HG02970 (cell line): Measurements from ENCODE around the gene ANKS1B.
A peak's percentile ranks its signal among the peaks of the same experiment; 100 is the strongest.
"Not testable (repeated sequence)": the region's sequence is repeated elsewhere in the genome, so short reads cannot be mapped to it uniquely, and the experiment has no call there.

ENCODE experiments used
- ATAC-seq: cut with Tn5 transposase; IDR thresholded peaks from one replicate; pipeline ENCODE4 v1.9.1; 2021; ENCODE audit warnings: mild to moderate bottlenecking, moderate library complexity, moderate number of reproducible peaks; ENCODE audit not compliant: unreplicated experiment, low FRiP score

Gene ANKS1B

DNA sequence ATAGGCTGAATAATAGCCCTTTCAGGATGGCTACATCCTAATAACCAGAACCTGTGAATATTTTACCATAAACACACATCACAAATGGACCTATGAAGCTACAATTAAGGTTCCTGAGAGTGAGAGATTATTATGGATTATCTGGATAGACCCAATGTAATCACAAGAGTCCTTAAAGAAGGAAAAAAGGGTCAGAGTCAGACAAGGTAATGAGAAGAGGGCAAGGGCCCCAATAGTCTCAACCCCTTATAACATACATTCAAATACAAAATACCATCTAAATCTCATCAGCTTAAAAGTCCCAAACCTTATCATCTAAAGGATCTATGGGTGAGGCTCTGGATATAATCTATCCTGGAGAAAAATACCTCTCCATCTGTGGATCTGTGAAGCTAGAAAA lies 272.5 kb downstream of the ANKS1B start:
- no peak for ATAC-seq

DNA sequence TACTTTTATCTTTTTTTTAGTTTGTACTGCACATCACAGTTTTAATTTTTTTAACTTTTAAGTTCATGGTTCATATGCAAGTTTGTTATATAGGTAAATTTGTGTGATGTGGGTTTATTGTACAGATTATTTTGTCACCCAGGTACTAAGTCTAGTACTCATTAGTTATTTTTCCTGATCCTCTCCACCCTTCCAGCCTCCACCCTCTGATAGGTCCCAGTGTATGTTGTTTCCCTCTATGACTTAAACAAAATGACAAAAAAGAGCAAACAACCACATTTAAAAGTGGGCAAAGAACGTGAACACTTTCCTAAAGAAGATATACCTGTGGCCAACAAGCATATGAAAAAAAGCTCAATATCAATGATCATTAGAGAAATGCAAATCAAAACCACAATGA lies 273.5 kb downstream of the ANKS1B start:
- ATAC-seq, result no peak

DNA sequence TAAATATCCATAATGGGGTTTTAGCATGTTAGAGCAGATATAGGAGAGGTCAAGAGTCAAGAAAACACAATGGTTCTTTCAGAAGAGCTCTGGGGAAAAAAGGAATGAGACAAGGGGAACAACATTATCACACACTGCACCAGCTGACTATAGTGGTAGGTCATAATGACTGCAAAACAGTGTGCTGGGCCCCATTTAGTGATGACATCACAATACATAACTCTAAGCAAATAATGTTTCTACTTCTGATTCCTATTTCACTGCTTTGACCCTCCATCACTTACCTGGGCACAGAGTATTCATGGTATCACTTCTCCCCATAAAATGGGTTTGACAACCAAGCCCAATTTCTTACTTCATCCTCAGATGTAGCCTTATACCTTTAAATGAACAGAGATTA lies 275.1 kb downstream of the ANKS1B start:
- ATAC-seq, result no peak

DNA sequence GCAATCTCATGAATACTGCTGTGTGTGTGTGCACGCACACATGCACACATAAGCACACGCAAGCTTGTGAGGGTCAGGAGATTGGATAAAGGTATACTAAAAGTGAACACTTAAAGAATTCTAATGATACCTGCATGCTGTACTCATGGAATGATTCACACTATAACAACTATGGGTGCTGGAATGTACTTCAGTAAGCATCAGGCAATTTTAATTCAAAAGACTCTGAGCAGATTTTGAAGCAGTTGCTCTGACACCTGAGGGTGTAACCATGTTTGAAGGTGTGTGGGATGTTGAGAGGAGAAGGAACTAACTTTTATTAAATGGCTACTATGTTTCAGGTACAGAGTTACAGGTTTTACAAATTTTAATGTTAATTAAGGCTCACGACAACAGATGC lies 275.6 kb downstream of the ANKS1B start:
- ATAC-seq, result no peak

DNA sequence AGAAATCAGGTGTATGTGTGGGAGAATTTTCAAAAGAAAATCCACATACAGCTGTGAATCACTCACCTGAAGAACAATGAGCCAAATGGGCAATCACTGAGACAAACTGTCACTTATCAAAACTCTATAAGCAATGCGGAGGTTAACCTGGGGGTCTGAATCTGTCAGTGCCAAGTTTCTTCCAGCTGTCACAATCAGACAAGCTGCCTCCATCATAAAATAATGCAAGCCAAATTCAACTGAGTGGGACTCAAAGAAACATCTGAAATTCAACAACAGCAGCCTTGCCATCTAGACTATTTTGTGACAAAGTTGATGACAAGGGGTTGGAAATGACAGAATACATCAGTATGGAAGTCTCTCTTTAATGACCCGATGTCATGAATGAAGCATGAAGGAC lies 276.9 kb downstream of the ANKS1B start:
- no peak for ATAC-seq

DNA sequence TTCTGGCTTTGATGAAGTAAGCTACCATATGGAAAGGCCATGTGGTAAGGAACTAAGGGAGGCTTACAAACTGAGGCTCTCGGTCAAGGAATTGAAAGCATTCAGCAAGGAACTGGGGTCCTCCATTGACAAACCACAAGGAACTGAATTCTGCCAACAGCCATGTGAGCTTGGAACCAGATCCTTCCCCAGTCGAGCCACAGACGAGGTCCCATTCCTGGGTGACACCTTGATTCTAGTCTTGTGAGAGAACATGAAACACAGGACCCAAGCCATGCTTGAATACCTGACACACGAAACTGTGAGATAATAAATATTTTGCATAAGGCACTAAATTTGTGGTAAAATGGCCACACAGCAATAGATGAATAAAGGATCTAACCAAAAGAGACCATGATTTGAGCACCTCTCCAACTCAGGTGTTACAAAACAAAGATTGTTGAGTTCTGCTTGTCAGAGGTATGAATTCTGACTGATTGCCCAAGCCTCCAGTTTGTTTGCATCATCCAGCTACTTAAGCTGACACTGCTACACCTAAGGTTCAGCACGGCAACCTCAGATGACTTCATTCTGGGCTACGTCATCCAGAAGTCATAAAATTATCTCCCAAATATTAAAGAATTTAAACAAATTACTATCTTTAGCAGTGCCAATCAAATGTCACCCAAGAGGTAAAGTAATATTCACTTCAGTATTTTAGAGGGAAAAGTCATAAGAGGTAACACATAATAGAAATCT lies 277.8 kb downstream of the ANKS1B start:
- no peak for ATAC-seq

DNA sequence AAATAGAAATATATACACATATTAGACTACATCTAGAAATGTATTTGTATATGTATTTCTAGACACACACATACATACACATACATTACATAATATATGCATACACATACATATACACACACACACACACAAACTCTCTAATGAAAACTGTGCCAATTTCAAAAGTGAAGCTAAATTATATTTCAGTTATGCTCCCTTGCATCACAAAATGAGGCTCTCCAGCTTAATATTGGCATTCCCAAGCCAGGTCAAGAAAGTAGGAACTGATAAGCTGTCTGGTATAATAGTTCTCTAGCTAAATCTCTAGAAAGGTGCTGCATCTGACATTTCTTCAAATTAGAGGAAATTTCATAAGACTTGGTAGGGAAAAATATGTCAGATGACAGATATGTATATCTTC lies 280.3 kb downstream of the ANKS1B start:
- ATAC-seq, result no peak

DNA sequence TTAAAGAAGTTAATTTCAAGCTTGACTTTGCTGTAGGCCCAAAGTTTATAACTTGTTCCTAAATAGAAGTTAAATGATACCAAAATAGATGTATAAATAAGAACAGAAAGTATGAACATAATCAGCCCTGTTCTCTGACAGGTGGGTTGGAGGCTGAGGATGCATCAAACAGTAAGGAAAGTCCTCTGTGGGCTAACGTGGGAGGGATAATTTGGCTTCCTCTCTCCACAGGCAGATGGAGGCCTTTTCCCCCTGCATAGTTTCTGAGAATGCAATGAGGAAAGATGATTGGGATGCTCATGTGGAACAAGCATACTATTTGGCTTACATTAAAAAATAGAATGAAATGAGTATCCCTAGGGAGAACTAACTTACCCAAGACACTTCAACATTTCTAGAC lies 280.7 kb downstream of the ANKS1B start:
- no peak for ATAC-seq

DNA sequence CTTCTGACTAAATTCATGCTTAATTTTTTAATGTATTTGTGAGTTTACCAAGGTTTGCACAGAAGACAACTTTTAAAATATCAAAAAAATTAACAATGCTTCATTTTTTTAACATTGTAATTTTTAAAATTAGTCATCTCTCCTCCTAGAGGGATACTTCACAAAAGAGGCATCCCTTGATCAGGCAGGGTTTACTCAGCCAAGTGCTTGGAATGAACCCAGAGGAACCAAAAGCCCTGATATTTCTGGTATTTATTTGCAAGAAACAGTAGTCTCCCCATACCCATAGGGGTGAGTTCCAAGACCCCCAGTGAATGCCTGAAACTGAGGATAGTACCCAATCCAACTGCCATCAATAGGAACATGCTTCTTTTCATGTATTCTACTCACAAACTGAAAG lies 284.7 kb downstream of the ANKS1B start:
- no peak for ATAC-seq

DNA sequence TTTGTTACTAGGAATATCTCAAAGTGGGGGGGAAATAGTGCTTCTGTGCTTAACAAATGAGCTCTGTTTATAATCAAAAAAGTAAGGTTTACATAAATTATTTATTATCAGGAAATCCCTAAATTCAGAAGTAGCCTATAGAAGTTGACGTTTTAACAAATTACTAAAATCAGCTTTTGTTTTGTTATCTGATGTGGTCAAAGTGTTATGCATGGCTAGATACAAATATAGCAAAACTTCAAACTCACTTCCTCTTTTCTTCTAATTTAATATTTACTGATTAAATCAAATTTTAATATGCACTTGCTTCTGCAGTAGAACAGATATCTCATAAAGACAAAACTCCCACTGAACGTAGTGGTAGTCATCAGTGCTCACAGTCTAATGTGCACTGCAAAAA lies 289.7 kb downstream of the ANKS1B start:
- ATAC-seq, result no peak

DNA sequence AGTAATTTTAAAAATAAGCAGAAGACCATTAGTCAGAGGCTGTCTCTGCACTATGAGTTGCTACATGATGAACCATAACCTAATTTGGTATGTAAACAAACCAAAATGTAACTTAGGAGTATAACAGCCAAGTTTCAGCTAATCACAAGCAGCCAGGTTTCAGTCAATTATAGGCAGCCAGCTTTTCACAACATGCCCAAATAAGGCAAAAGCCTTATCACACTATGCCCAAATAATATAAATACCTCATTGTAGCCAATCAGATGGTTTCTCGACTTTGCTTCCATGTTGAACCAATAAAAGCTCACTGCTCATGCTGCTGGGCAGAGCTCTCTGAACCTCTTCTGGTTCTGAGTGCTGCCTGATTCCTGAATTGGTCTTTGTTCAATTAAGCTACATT lies 298.6 kb downstream of the ANKS1B start:
- no peak for ATAC-seq

DNA sequence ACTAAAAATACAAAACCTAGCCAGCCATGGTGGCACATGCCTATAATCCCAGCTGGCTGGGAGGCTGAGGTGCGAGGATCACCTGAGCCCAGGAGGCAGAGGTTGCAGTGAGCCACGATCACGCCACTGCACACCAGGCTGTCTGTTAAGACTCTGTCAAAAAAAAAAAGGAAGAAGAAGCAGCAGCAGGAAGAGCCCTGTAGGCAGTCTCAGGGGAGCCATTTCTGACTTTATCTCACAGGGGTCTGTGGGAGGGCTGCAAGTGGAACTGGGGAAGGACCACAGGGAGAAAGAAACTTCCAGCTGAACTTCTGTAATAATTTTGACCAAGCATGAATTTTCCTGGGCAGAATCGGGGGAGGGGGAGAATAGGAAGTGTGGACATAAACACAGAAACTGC lies 304.5 kb downstream of the ANKS1B start:
- no peak for ATAC-seq

DNA sequence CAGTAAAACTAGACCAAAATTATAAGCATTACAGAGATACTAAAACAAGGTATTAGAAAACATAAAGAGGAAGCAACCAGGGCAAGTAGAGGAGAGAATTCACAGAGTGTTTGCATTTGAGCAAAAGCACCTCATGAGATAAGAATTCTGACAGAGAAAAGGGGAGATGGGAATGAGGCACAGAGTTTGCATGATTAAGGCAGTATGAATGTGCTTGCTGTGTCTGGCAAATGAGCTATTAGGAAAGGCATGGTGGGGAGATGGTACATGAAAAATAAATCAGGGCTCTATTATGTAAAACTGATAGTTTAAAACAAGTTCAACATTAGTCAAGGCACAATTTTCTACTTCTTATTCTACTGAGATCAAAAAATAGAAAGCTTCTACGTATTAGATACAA lies 314.1 kb downstream of the ANKS1B start:
- ATAC-seq, result no peak

DNA sequence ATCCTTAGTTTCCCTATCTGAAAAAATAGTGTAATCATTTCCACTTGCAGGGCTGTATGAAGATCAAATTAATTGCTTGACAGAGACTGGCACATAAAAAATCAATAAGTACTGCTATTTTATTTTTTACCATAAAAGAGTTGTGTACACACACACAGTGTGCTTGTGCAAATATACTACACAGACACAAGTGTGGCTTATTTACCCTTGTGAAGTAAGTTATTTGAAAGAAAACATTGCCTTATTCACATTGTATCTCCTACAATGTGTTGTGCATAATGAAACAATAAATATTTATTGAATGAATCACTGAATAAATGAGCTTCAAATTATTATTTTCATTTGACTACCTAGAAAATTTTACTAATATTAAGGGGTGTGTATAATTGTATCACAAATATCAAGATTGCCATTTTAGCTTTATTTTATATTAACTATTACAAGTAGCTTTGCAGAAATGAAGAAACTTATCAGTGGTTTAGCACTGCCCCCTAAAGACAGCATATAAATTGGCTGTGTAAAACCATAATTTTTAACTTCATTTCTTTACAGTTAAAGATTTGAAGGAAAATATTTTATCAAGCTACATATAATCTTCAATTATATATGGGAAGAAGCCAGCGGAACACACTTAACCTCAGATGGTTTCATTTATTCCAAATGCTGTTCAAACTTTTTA lies 325.9 kb downstream of the ANKS1B start:
- ATAC-seq, result no peak

DNA sequence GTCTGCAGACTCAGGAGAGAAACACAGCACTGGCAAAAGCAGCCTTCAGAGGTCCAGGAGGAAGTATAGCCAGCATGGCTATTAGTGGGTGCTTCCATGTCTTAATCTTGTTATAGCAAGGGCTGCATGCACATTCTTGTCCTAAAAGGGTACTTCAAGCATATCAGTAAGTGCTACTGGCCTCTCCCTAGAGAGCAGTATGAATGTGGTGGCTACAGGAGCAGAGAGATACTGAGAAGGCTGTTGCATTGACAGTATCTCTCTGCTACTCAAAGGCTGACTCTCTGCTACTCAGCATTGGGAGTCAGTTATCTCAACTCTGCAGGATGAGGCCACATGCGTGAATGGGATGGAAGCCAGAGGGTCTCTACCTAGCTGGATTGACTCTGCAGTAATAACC lies 335.2 kb downstream of the ANKS1B start:
- no peak for ATAC-seq

DNA sequence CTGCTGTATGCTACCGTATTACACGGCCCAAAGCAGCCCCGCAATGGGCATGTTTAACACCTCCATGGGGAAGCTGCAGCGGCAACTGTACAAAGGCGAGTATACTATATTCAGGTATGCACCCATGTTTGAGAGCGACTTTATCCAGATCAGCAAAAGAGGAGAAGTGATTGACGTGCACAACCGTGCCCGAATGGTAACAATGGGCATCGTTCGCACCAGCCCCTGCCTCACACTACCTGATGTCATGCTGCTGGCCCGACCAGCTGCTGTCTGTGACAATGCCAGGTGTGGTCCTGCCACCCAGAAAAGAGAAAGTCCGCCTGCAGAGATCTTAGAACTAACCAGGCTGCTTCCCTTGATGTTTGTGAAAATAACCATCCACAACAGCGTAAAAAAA lies 336.6 kb downstream of the ANKS1B start:
- no peak for ATAC-seq

DNA sequence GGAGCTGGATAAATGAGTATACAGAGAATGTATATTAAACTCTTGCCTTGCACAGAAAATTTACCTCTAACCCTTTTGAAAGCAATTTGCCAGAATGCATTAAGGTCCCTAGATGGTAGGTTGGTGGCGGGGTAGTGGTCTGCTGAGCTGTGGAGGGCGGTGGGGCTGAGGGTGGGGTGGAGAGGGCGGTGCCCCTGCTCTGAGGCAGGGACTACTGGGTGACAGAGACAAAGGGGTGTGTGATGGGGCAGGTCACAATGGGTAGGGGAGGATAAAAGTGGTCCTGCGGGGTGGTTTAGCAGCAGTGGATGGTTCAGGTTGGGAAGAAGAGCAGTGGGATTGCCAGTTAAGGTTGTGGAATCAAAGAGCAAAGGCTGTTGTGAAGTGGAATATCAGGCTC lies 337.3 kb downstream of the ANKS1B start, which contains the start of gene GARIN6:
TSS of gene GARIN6 (plus strand) at position 301 of the 400 bp plus-strand sequence. CDS start 422 bp downstream, outside the sequence.
- no peak for ATAC-seq

DNA sequence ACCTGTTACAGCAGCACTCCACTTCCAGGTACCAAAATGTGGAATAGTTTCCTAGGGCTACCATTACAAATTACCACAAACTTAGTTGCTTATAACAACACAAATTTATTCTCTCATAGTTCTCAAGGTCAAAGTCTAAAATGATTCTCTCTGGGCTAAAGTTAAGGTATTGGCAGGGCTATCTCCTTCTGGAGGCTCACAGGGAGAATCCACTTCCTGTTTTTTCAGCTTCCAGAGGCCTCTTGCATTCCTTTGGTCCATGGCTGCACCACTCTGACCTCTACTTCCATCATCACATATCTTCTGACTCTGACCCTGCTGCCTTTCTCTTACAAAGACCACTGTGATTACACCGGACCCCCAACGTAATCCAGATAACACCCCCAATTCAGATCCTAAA lies 340.1 kb downstream of the ANKS1B start:
- ATAC-seq, result no peak

DNA sequence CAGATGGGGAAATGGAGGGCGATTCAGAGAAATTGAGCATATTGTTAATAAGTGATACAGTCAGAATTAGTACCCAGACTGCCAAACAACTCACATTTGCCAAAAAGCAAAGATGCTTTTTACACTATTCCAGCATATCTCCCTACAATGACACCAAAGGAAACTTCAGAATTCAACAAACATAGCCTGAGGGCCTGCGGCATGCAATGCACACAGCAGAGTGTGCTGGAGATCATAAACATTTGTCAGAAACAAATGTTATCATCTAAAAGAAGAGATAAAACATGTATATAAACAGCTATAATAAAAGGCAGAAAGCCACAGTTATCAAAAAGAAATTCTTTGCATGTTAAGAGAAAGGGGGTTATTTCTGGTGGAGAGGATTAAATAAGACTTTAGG lies 357.3 kb downstream of the ANKS1B start:
- ATAC-seq, result no peak

DNA sequence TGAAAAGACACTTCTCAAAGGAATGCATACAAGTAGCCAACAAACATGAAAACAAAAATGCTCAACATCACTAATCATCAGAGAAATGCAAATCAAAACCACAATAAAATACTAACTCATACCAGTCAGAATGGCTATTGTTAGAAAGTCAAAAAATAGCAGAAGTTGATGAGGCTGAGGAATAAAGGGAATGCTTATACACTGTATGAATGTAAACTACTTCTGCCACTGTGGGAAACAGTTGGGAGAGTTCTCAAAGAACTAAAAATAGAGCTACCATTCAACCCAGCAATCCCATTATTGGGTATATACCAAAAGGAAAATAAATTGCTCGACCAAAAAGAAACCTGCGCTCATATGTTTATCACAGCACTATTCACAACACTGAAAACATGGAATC lies 360.1 kb downstream of the ANKS1B start:
- ATAC-seq, result not testable (repeated sequence)

DNA sequence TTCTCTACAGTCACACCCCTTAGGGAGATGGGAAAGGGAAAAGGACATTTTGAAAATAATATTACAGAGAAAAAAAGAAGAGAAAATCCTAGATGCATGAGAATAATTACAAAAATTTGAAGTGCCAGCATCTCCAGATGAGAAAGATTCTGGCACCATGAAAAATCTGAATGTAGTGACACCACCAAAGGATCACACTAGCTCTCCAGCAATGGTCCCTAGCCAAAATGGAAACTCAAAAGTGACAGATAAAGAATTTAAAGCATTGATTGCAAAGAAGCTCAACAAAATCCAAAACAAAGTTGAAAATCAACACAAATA lies 364.6 kb downstream of the ANKS1B start:
- ATAC-seq, result no peak

DNA sequence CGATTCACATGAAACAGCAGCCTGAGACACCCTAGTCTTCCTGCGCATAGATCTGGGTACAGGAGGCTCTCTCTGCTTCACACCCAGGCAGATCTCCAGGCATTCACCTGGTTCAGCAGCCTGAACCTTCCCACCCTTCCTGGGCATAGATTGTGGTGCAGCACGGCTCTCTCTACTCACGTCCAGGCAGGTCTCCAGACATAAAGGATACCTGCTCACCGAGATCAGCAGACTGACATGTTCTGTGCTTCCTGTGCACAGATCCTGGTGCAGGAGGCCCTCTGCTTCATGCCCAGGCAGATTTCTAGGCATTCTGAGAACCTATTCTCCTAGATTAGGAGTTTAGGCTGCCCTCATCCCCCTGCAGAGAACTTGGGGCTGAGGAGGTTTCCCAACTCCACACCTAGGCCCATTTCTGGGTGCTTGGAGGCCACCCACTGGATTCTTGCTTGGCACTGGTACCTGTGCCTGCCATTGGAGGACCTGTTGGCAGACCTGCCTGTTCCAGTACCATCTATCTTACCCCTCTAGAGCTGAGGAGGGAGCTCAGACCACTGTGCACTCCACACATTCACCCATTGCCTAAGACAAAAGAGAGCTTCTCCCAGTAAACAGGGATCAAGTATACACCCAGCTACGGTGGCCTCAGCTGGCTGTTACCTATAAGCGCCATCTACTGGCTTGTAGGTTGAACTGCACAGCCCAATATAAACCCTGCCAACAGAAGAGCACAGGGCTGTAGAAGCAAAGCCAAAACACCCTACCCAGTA lies 365.2 kb downstream of the ANKS1B start:
- ATAC-seq, result peak; percentile 92
